Activated naive CD4-positive, alpha-beta T cell (primary cell): ENCODE measurements around the gene GTF3C4.

Experiments used
- DNase-seq, 4 experiments: peaks; one replicate each; lab custom pipeline; 2025; lab: John Stamatoyannopoulos, UW

GTF3C4 gene

DNA sequence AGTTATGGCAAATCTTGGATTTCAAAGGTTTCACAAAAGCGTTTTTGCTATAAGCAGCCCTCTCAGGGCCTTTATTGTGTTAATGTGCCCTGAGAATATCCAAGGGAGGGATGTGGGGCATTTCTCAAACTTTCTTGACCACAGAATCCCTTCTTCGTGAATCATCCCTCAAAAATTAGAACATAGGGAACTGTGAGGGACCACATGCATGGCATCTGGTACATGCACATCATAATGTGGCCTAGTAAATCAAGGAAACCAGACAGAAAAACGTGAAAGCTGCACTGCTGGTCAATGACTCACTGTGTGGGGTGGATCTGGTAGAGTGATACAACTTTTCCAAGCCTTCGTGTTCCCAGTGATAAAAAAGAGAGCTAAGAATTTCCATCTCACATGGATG, 22.9 kb upstream of the GTF3C4 start:
- no peak for DNase-seq

GRCh38 chr9:132647806-132648205, 22.5 kb upstream of the GTF3C4 start:
- DNase-seq, result no peak

- DNase-seq, result no peak
These were observed 22.0 kb upstream of the GTF3C4 start for GRCh38 chr9:132648283-132648682.

- no peak for DNase-seq
These were observed 21.6 kb upstream of the GTF3C4 start for GRCh38 chr9:132648685-132649084.

GRCh38 chr9:132651259-132651658, 19.0 kb upstream of the GTF3C4 start:
- DNase-seq, result no peak

DNA sequence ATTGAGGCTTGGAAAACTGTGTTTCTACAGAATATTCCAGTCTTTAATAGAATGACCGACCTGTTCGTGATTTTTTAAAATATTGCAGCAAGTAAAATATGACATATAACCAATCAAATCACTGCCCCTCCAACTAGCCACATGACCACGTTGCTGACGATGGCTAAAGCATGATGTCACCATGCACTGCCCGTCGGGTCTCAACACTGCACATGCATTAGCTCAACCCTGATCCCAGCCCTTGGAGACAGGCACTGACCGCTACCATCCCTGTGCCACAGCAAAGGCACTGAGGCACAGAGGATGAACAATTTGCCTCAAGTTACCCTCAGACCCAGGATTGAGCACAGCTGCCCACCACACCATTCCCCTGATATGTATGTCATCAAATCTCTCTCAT, 14.0 kb upstream of the GTF3C4 start:
- no peak for DNase-seq

GRCh38 chr9:132662152-132662945, 7.9 kb upstream of the GTF3C4 start:
- no peak for DNase-seq

- no peak for DNase-seq
These were observed 7.1 kb upstream of the GTF3C4 start for GRCh38 chr9:132663117-132663516.

DNA sequence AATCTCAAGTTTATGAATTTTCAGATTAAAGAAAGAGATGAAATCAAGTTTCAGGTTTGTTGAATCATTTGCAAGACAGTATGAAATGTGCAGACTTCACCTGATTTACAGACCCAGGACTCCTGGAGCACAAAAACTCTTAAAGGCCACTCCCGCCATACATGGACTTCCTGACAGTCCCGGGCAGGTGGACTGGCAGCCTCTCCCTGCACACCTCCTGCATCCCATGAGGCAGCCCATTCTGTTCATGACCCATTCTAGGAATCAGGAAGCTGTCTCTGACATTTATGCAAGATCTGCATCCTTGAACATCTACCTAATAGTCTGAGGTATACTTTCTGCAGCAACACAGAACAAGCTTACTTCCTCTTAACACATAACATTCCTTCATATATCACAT, 6.4 kb upstream of the GTF3C4 start:
- no peak for DNase-seq

GRCh38 chr9:132669319-132669697, 956 bp upstream of the GTF3C4 start:
- DNase-seq, result no peak

GRCh38 chr9:132669698-132670456, 387 bp upstream of the GTF3C4 start, which contains the start of gene DDX31:
Gene DDX31, minus strand, starts transcription at chr9:132669983. Its CDS starts 49 bp downstream, at chr9:132669934.
- DNase-seq, result peak; percentile 70 to 83 (median 80)

GRCh38 chr9:132671620-132672412, 1.6 kb downstream of the GTF3C4 start:
- DNase-seq, result no peak

- no peak for DNase-seq
These were observed 2.1 kb downstream of the GTF3C4 start for GRCh38 chr9:132672413-132672690.

GRCh38 chr9:132673355-132673754, 3.1 kb downstream of the GTF3C4 start:
- DNase-seq, result no peak

DNA sequence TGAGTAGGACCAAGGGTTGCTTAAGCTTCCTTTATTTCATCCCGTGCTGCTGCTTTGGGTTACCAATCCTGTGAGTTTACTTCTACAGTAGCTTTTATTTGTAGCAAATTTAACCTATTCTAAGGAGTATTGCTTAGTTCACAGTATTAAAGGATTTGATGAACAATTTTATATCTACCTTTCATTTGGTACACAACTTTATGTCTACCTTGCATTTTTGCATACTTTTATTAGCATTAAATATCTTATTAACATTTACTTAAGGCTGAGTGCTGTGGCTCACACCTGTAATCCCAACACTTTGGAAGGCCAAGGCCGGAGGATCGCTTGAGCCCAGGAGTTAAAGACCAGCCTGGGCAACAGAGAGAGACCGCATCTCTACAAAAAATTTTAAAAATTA, 4.2 kb downstream of the GTF3C4 start:
- no peak for DNase-seq

DNA sequence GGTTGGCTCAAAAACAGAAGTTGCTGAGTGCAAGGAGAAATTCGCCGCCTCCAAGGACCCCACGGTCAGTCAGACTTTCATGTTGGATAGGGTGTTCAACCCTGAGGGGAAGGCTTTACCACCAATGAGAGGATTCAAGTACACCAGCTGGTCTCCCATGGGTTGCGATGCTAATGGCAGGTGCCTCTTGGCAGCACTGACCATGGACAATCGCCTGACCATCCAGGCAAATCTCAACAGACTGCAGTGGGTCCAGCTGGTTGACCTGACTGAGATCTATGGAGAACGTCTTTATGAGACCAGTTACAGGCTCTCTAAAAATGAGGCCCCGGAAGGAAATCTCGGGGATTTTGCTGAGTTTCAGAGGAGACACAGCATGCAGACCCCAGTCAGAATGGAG, 7.7 kb downstream of the GTF3C4 start:
- no peak for DNase-seq

DNA sequence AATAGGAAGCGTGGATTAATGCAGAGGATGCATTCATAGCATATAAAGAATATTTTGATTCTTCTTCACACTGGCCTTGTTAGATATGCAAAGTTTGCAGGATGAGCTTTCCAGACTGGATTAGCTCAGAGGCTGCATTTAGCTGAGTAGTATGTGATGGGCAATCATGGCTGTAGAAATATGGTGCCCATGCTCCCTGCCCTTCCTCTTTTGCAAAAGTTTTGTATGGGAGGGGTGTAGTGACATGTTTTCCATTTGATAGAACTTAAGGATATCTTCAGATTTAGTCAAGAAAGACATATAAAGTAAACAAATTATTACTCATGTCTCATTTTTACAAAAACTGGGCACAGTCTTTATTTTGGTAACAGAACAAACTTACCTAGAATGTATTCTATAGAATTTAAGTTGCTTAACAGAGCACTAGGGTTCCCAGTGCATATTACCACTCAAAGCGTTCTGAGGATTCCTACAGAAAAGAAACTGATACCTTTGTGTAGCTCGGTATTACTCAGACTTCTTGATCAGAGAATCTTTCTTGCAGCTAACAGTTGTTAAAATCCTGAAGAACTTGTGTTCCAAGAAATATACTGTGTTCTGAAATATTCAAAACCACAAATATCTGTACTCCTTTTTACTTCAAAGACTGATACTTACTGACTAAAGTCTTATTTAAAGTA, 9.8 kb downstream of the GTF3C4 start:
- DNase-seq, result no peak

DNA sequence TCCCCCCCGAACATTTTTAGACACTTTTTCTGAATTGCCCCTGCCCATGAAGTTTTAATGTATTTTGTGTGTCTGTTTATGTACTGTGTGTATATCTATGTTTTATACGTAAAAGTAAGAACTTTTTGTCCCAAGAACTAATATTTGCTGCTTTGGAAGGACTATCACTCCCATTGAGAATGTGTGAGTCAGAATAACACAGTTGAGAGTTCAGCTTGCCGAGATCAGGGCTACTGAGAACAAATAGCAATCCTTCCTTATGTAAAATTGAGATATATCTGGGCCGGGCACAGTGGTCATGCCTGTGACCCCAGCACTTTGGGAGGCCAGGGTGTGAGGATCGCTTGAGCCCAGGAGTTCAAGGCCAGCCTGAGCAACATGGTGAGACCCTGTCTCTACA, 11.3 kb downstream of the GTF3C4 start:
- DNase-seq, result no peak

GRCh38 chr9:132683873-132684272, 13.6 kb downstream of the GTF3C4 start:
- no peak for DNase-seq

DNA sequence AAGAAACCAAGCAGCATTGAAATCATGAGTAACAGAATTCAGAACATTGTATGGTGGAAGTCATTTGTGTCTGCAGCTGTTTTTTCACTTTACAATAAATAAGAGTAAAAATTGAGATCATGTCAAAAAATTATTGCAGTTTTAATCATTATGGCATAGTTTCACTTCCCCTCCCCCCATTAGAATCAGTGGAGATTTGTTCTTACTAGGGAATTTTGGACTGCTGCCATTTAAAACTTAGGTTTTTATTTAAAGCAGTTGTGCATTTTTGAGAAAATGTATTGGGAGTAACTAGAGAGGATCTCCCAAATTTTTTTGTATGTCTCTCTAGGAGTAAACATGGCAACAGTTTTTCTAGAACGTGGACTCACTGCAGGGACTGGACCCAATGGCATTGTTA, 20.4 kb downstream of the GTF3C4 start:
- DNase-seq, result no peak

- no peak for DNase-seq
These were observed 23.9 kb downstream of the GTF3C4 start for GRCh38 chr9:132694144-132694543.

GRCh38 chr9:132697230-132697629, 27.0 kb downstream of the GTF3C4 start:
- no peak for DNase-seq
